T-helper 1 cell treated with Interleukin-12 subunit alpha and Interleukin-12 subunit beta and Interleukin-4 antibody, amounts not matched to agents 30 ng/mL and 1 ng/mL, for 36 hours (primary cell): Measurements from ENCODE around the gene GZF1. TPM values are rescaled to one million over a fixed set of nuclear protein-coding genes. Genes with fewer than 3 reads are reported as not detected.

Experiments used
- total RNA-seq: library from RNA; stranded (reverse); gene quantifications from 2 replicates; pipeline ENCODE4 v1.2.3, GENCODE V29; 2022

Gene GZF1
- total RNA-seq, 1 donor from 2014 or later, result 17.9 TPM

Other genes with a start within 250 kb of the GZF1 start
- gene NXT1, start 11.4 kb upstream of the GZF1 start, total RNA-seq, result 40.4 and 40.8 TPM in 2 replicates
- 20.8 and 23.7 TPM in 2 replicates for gene NAPB, start 59.3 kb downstream of the GZF1 start, total RNA-seq
- gene CSTL1, start 77.5 kb downstream of the GZF1 start, total RNA-seq, result not detected in 2 replicates
- gene CST11, start 90.7 kb downstream of the GZF1 start, total RNA-seq, result not detected in 2 replicates
- gene CST8, start 128.9 kb downstream of the GZF1 start, total RNA-seq, result not detected in 2 replicates
- not detected in 2 replicates for gene CST9L, start 206.3 kb downstream of the GZF1 start, total RNA-seq
- not detected in 2 replicates for gene CST9, start 243.7 kb downstream of the GZF1 start, total RNA-seq